Activated CD4-positive, alpha-beta T cell treated with anti-CD3 and anti-CD28 coated beads for 48 hours (primary cell): ENCODE results near the gene STK40.

Experiments used
- DNase-seq: peaks from one replicate; pipeline ENCODE4 v3.0.0-alpha.2; 2020

The STK40 gene, protein sequence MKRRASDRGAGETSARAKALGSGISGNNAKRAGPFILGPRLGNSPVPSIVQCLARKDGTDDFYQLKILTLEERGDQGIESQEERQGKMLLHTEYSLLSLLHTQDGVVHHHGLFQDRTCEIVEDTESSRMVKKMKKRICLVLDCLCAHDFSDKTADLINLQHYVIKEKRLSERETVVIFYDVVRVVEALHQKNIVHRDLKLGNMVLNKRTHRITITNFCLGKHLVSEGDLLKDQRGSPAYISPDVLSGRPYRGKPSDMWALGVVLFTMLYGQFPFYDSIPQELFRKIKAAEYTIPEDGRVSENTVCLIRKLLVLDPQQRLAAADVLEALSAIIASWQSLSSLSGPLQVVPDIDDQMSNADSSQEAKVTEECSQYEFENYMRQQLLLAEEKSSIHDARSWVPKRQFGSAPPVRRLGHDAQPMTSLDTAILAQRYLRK

DNA sequence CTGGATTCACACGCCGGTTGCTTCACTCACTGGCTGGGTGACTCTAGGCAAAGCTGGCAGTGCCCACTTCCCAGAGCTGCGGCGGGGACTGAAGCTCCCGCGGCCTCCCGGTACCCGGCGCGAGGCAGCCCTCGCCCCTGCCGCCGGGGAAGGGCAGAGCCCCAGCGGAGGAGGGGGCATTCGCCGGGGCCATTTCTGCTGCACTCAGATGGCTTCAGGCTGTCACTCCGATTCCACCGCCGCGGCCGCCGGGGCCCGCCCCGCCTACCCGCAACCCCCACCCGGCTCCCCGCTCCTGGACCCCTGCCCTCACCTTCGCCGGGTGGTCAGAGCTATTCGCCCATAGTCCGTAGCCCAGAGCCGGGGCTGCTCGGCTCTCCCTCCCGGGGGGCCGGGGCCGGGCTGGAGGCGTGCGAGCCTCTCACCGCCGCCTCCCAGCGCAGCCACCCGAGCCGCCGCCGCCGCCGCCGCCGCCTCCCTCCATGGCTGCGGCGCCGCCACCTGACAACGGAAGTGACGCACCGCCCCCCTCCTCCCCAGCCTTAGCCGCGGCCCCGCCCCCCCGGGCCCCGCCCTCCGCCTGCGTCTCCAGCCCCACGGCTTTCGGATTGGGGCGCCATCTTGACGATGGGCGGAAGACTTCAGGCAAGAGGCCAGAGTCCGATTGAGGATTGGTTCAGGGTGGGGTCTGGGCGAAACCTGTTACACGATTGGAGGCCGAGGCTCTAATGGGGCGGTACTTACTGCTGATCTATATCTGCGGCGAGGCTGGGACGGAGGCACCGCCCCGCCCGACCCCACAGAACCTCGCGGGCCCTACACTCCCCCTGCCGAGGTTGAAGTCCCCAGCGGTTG, at the start of gene STK40:
TSS of gene STK40 (minus strand) at position 515 of the 855 bp plus-strand sequence. CDS start 24,592 bp downstream, outside the sequence.
- peak; percentile 98 for DNase-seq

DNA sequence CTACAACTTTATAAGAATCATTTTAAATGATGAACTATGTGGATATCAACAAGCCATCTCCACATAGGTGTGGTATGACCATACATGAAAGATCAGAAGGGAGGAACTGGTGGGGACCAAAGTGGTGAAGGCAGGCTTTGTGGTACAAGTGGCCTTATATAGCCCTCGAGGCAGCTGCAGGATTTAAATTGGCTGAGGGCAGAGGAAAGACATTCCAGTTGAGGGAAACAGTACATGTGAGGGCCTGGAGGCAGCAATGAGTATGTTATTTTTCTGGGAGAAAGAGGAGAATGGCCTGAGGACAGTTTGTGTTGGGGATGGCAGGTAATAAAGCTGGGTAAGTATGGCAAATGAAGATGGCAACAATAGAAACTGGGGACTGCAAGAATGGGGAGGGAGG, 47.4 kb upstream of the STK40 start:
- no peak for DNase-seq

DNA sequence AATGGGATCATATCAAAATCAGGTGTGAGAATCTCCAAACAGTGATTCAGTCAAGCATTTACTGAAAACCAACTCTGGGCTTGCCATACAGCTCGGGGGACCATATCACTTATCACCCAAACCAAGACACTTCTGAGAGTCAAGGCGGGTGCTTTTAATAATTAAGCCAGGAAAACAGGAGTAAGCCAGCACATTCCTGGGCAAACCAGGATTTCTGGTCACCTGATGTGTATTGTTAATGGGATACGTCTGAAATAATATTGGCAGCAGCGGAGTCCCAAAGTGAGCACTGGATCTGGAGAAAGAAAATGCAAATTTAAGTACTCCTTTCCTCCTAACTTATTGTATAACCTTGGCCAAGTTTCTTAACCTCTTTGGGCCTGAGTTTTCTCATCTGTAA, 46.9 kb upstream of the STK40 start:
- DNase-seq, result no peak

DNA sequence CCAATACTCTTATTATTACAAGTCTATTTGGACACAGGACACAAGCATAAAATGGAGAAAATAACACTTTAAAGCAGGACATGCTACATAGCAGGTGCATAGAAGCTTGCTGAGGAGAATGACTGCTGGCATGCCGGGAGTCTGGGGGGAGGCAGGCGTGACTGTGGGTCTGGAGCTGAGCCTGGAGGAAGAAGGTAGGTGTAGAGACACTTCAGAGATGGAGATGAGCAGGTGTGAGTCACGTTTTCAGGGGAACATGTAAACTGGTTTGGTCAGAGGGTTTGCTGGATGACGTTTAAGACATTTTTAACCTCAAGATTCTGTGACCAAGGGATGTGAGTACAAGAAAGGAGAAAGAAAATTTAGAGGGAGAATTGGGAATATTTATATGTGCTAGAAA, 40.1 kb upstream of the STK40 start:
- DNase-seq, result peak; percentile 12

DNA sequence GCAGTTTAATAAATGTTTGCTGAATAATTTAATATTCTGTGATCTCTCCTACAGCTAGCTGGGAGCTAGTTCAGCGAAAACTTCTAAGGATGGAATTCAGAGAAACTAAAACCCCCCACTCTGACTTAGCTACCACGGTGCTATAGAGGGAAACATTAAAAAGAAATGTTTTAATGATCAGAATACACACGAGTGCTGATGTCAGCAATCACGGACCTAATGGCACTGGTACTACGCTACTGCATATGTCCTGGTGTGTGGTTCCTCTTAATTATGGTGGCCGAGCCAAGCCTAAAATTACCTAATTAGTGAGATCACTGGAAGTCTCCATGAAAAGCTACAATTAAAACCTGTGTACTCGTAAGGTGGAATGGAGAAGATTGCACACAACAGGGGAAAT, 35.9 kb upstream of the STK40 start:
- no peak for DNase-seq

DNA sequence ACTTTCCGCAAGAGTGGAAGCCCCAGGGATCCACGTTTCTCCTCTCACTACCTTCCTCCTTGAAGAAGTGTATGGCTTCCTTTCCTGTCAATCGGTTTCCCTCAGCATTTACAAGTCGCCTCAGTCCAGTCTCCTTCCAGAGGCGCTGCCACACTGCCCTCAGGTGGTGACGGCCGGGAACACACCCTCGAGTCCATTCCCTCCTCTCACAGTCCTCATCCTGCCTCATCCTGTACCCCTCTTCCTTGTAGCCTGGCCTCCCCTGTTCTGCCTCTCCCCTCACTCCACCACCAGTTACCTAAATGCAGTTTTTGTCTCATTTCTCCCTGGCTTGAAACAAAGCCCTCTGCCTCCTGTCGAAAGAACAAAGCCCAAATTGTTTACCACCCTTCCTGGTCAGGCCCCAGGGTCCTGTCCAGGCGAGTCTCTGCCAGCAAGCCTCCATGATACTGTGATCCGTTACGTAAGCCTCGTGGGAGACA, 35.2 kb upstream of the STK40 start:
- DNase-seq, result peak; percentile 96

DNA sequence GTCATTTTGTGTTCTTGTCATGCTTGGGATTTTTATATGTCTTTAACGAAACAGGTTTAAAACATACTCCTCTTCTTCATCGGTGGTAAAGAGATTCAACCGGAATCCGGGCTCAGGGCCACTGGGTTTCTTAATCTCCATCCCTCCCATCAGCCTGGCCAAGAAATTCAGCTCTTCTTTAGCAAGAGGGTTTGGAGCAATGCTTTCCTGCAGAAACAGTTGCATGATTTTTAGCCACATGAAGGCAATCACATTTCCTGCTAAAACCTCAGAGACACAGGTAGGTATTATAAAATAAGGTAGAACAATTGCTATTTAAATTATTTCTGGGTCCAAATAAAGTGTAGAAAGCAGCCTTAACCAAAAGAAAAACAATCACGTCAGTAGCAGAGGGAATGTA, 34.7 kb upstream of the STK40 start:
- DNase-seq, result no peak

DNA sequence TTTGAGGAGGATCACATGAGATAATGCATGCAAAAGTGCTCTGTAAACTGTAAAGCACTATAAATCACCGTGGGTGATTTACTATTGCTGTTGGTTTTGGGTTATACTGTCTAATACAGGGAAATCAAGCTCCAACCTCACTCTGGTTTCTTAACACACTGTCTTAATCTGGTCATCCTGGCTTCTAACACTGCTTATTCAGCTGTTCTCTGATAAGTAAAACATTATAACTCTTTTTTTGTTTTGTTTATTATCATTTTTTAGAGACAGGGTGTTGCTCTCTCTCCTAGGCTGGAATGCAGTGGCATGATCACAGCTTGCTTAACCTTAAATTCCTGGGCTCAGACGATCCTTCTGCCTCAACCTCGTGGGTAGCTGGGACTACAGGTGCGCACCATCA, 33.8 kb upstream of the STK40 start:
- no peak for DNase-seq

DNA sequence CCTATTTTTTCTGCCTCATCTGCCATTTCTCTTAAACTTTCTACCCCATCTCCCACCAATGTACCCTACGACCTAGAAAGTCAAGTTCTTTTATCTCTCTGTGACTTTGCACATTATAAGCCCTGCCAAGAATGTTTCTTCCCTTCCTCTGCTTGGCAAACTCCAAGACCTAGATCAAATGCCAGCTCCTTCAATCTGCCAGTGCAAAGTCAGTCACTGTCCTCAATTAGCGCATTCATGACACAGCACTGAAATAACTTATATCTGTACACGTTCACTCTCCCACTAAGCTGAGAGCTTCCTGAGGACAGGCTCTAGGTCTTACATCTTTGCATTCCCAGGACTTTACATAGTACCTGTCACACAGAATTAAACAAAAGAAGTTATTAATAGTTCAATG, 33.4 kb upstream of the STK40 start:
- DNase-seq, result no peak

DNA sequence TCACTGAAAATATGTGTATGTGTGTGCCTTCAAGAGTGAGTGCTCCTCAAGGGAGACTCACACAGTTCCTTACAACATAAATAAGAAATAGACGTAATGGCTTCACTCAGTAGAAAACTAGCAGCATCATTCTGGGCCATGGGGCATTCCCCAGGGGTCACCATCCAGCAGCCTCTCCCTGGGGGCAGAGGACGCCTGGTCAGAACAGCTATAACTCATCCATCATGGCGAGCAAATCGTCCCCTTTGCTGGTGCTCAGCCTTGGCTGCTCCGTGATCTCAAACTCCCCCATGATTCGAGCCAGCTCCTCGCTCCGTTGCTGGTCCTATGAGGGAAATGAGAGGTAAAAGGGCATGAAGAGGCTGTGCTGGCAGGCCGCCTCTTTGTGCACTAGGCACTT, 32.2 kb upstream of the STK40 start:
- no peak for DNase-seq

DNA sequence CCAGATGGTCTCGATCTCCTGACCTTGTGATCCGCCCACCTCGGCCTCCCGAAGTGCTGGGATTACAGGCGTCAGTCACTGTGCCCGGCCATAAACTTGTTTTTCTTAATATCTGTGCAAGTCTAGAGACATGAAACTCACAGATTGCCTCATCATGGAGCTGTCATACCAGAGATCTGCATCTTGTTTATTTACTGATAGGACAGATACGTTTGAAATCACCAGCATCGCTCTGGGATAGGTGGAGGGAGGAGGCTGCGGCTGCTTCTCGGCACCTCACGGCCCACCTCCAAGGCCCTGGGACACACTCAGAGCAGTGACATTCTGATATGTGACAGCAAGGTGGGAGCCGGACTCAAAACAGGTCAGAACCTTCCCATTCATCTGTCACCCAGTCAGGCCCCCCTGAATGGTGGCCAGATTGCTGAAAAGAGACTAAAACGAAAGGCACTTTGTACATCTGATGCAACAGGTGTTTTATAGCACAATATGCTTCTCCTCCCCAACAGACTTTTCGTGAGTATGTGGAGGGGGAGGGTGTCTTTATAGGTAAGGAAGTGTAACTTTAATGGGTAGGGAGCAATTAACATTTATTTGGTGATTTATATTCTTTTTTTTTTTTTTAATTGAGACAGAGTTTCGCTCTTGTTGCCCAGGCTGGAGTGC, 30.1 kb upstream of the STK40 start:
- no peak for DNase-seq

DNA sequence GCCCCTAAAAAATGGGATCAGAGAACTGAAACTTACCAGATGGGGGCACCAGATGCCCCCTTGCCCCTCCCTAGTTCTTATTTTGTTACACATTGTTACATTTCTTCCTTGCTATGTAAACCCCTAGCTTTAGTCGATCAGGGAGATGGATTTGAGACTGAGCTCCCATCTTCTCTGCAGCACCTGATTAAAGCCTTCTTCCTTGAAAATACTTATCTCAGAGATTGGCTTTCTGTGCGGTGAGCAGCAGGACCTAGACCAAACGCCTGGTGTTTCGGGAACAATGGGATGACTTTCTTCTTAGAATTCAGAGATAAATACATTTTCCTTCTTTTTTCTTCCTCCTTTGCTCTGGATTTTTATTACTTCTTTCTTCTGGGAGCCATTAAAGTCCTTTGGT, 28.7 kb upstream of the STK40 start:
- no peak for DNase-seq

DNA sequence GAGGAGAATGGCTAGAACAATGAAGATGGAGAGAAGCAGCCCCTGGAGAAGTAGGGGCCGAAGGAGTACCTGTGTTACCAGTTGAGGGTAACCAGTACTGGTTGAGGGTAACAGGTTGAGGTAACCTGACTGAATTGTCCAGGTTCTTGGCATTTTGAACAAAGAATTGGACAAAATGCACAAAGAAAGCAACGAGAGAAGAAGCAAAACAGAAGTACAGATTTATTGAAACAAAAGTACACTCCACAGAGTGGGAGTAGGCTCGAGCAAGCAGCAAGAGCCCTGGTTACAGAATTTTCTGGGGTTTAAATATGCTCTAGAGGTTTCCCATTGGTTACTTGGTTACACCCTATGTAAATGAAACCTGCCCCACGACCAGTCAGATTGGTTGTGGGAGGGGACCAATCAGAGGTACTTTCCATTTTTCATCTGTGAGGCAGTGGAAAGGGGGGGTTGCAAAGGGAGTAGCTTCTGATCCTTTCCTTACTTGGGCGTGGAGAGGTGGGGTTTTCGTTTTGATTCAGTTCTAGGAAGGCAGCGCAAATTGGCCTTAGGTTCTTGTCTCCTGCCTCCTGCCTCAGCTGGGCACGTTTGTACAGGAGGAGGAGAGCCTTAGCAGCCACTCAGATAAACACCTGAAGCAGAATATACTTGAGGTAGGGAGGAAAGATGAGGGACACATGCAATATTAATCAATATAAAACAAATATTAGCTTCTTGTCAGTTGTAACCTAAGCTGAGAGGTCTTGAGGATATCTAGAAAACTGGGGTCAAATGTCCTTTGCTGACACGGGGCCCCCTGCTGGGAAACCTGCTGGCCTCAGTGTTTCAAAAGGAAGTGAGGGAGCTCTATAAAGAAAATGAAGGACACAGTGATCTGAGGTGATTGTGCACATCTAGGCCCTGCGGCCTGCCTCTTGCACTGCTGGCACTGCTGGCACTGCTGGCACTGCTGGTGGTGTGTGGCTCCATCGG, 26.2 kb upstream of the STK40 start:
- peak; percentile 70 for DNase-seq

DNA sequence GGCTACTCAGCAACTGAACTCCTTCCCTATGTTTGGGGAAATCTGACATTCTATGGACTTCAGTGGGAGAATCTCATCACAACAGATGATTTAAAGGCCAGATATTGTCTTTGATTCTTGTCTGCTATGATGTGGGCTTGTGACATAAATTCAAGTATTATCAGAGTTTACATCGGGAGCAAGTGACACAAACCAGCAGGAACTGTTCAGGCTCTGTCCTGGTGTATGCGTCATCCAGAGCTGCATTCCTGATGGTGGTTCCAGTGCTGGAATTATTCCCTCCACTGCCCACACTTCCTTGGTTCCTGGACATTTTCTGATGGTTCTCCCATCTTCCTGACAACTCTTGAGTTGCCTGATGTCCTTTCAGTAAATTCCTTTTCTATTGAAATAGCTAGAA, 22.8 kb upstream of the STK40 start:
- no peak for DNase-seq

DNA sequence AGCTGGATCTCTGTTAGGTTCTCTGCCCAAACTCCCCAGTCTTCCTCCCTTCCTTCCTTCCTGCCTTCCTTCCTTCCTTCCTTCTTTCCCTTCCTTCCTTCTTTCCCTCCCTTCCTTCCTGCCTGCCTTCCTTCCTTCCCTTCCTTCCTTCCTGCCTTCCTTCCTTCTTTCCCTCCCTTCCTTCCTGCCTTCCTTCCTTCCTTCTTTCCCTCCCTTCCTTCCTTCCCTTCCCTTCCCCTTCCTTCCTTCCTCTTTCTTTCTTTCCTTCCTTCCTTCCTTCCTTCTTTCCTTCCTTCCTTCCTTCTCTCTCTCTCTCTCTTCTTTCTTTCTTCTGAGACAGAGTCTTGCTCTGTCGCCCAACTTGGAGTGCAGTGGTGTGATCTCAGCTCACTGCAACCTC, 20.7 kb upstream of the STK40 start:
- no peak for DNase-seq

DNA sequence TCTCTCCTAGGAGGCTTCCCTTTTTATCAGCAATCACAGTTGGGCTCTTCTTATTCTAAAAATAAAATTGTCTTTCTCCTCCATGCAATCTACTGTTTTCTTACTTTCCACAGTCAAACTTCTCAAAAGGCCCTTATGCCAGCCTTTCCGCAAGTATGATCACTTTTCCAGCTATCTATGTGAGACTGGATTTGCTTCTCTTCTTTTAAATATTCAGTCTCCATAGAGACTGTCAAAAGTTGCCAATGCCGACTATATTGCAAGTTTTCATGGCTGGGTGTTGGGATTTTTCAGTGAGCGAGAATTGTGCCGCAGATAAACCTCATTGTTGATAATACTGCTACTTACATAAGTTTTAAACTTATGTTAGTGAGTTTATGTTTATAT, 16.8 kb upstream of the STK40 start:
- no peak for DNase-seq

DNA sequence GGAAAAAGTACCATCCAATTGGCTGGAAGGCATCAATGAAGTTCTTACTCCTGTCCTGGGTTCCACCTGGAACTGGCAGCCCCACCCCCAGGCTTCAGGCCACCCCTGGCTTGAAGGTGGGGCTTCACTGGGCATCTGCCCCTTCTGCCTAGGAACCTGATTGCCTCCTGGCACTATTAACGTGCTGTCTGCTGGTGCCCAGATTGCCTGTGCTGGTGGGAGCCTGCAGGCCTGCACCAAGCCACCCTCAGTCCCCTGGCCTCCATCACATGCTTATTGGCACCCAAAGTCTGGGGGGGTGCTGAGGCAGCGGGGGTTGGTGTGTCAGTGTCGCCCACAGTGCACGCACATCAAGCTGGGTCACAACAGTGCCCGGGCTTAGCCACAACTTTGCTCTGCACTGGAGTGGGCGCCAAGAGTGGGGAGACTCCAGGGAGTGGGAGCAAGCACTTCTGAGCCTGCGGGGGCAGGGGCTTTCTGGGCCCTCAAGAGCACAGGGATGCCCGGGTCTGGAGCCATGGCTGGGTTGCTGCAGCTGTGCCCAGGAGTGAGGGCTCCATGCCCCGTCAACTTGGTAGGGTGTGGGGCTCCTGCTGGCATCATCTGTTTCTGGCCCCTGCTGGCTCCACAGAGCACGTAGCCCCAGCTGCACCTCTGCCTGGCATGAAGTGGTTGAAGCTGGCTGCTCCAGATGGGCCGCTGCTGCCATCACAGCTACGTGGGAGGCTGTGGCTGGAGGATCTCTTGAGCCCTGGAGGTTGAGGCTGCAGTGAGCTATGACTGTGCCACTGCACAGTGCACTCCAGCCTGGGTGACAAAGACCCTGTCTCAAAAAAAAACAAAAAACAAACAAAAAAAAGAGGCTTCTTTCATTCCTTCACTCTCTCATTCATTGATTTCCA, 16.1 kb upstream of the STK40 start:
- DNase-seq, result no peak

DNA sequence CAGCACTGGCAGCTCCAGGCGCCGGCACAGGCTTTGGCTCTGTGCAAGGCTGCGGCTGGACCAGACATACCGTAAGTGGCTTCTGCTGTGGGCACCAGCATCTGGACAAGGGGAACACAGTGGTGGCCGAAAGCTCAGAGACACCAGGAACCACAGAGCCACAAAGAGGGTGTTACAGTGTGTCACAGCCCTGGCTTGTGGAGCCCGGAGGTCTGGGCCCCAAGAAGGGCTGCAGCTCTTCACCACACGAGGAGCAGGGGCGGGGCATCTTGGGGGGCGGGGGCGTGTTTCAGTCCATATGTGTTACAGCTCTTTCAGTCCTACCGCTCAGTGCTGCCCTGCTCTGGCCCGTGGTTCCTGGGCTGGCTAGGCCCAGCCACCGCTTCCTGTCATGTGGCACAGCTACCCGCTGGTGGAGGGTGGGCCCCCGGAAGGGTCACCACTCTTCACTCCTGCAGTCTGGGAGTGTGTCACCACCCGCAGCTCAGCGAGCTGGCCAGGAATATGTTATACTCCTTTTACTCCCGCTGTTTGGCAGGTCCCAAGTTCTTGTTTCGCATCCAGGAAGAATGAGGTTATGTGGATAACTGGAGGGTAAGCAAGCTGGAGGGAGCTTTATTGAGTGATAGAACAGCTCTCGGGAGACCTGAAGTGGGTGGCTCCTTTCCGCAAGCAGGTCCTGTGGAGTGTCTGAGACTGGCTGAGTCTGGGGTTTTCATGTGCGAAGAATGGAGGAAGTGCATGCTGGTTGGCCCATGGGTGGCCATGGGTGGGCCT, 15.3 kb upstream of the STK40 start:
- DNase-seq, result peak; percentile 80

DNA sequence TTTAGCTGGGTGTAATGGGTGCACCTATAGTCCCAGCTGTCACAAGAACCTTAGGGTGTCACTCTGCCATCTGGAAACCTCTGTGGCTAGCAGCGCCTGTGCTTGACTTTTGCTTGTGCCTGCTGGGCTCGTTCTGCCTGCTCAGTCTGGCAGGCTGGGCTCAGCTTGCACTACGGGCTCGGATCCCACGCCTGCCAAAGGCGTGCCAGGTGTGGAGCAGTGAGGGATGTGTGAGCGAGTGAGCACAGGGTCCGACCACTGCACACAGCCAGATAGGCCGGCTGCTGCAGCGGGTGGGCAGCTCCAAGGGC, 14.7 kb upstream of the STK40 start:
- no peak for DNase-seq

DNA sequence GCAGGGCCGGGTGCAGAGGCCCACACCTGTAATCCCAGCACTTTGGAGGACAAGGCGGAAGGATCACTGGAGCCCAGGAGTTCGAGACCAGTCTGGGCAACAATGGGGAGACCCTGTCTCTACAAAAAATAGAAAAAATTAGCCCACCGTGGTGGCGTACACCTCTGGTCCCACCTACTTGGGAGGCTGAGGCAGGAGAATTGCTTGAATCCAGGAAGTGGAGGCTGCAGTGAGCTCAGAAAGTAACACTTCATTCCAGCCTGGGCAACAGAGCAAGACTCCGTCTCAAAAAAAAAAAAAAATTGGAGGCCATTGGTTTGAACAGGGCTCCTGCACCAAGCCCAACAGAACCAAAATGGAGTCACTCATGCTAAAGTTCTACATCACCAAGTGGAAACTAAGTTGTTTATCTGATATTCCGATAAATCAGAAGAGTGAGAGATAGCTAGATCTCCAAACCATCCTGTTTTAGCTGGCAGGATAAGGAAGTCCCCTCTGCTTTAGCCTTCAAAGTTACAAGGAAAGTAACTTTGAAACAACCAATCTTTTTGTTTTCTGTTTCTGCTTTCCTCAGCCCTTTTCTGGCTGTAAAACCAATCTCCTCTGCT, 12.8 kb upstream of the STK40 start:
- DNase-seq, result no peak
